H4 (cell line): Measurements from ENCODE around the gene A4GNT. TPM values are rescaled to one million over a fixed set of nuclear protein-coding genes. Genes with fewer than 3 reads are reported as not detected.
A peak's percentile ranks its signal among the peaks of the same experiment; 100 is the strongest.

Experiments
- DNase-seq: peaks from one replicate; pipeline ENCODE4 v3.0.0-alpha.2; 2015; ENCODE audit warnings: low spot score
- total RNA-seq: library from RNA; depleted of rRNA; stranded (reverse); fragments of >200 nt; shearing (Covaris generic); gene quantifications from 2 replicates; pipeline ENCODE4 v1.2.3, GENCODE V29; 2014; rRNA removed

Gene A4GNT
- total RNA-seq, 1 experiment from 2014 or later, result not detected

DNA sequence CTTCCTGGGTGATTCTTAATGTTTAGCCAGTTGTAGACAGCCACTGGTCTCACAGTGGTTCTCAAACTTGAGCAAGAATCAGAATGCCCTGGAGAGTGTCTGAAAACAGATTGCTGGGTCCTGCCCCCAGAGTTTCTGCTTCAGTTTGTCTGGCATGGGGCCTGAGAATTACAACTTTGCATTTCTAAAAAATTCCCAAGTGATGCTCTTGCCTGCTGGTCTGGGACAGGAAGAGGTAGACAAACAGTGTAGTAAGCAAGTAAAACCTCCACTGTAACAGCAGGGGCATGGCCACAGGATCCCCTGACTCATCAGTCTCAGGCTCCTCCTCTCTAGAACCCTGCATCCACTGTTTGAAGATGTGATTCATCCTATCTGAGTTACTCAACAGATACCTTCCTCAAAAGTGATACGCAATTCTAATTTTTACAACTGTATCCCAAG is 53.3 kb downstream of the A4GNT start:
- DNase-seq, result peak; percentile 82

DNA sequence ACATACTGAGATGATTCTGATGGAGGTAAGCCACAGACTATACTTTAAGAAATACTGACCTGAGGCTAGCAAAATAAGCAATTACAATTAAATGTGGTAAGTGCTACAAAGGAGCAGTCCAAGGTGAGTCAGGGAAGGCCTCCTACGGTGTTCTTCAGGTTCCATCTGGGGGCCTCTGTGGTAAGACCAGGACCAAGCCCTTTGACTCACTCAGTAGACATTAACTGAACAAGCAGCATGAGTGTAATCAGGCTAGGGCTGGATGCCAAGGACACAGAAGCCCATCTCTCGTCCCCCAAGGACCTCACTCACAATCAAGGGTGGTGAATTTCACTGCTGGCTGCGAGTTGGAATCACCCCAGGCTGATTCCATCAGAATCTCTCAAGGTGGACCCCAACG is 54.1 kb downstream of the A4GNT start:
- DNase-seq, result no peak

Other genes starting within 250 kb of the A4GNT start
- not detected in 2 replicates for gene CLDN18, start 122.2 kb downstream of the A4GNT start, total RNA-seq
- gene DZIP1L, start 16.8 kb downstream of the A4GNT start, total RNA-seq, result 4.5 and 6.3 TPM in 2 replicates
- gene DBR1, start 42.5 kb upstream of the A4GNT start, total RNA-seq, result 27.6 and 31.9 TPM in 2 replicates
- gene ARMC8, start 54.9 kb upstream of the A4GNT start, total RNA-seq, result 40.0 and 81.3 TPM in 2 replicates
- gene NME9, start 197.5 kb upstream of the A4GNT start, total RNA-seq, result not detected in 2 replicates
- 8.3 and 9.4 TPM in 2 replicates for gene MRAS, start 216.2 kb upstream of the A4GNT start, total RNA-seq